HCT116 (cell line): ENCODE results near the gene NPEPL1.

Experiments
- CEBPB ChIP-seq: IDR thresholded peaks from 2 replicates; pipeline ENCODE4 v1.6.1; 2012; ENCODE audit warnings: low read depth
- EZH2 ChIP-seq: fragments of 200-600 bp; sonication (generic); IDR thresholded peaks from 2 replicates; pipeline ENCODE4 v1.6.1; 2017; ENCODE audit warnings: antibody characterized with exemption, mixed run types
- JUND ChIP-seq: IDR thresholded peaks from 2 replicates; pipeline ENCODE4 v1.6.1; 2012
- POLR2A ChIP-seq: IDR thresholded peaks from 2 replicates; pipeline ENCODE4 v1.7.0; 2011; ENCODE audit warnings: borderline replicate concordance; ENCODE audit not compliant: insufficient read depth, insufficient read length; ENCODE audit errors: extremely low read depth
- POLR2AphosphoS5 ChIP-seq: IDR thresholded peaks from 2 replicates; pipeline ENCODE4 v1.6.1; 2011; ENCODE audit warnings: mild to moderate bottlenecking, low read depth, low read length, moderate library complexity
- RAD21 ChIP-seq: IDR thresholded peaks from 2 replicates; pipeline ENCODE4 v1.6.1; 2012; ENCODE audit warnings: low read depth, mild to moderate bottlenecking
- SIN3A ChIP-seq: IDR thresholded peaks from 2 replicates; pipeline ENCODE4 v1.6.1; 2012; ENCODE audit warnings: low read depth
- SP1 ChIP-seq: IDR thresholded peaks from 2 replicates; pipeline ENCODE4 v1.6.1; 2012; ENCODE audit warnings: low read depth
- YY1 ChIP-seq: IDR thresholded peaks from 2 replicates; pipeline ENCODE4 v1.6.1; 2011; ENCODE audit warnings: low read length, low read depth, moderate library complexity, mild to moderate bottlenecking; ENCODE audit not compliant: insufficient replicate concordance; ENCODE audit errors: extremely low read depth
- ZNF274 ChIP-seq: fragments of 200-500 bp; sonication (Bioruptor generic); IDR thresholded peaks from 2 replicates; pipeline ENCODE4 v1.6.1; 2014; ENCODE audit warnings: mild to moderate bottlenecking, low read depth, low read length, inconsistent platforms
- TF ChIP-seq, protein P1 (sequence below): IDR thresholded peaks from 2 replicates; pipeline ENCODE4 v1.6.1; 2012
- TF ChIP-seq, protein P2 (sequence below), 3 experiments: fragments of 200-600 bp in 1 of 3; sonication (generic) in 1 of 3; IDR thresholded peaks in 2 of 3; conservative IDR thresholded peaks in 1 of 3; 2 replicates each; pipeline ENCODE4 v1.5.1; 2012 to 2017; ENCODE audit warnings: low read depth in 2 of 3, low read length in 2 of 3, antibody characterized with exemption in 1 of 3, borderline replicate concordance in 1 of 3, control low read depth in 1 of 3, mild to moderate bottlenecking in 1 of 3, mixed read lengths in 1 of 3, mixed run types in 1 of 3, moderate library complexity in 1 of 3; ENCODE audit not compliant: insufficient read depth in 1 of 3
- TF ChIP-seq, protein P3 (sequence below): IDR thresholded peaks from 2 replicates; pipeline ENCODE4 v1.6.1; 2012; ENCODE audit warnings: low read depth

DNA sequence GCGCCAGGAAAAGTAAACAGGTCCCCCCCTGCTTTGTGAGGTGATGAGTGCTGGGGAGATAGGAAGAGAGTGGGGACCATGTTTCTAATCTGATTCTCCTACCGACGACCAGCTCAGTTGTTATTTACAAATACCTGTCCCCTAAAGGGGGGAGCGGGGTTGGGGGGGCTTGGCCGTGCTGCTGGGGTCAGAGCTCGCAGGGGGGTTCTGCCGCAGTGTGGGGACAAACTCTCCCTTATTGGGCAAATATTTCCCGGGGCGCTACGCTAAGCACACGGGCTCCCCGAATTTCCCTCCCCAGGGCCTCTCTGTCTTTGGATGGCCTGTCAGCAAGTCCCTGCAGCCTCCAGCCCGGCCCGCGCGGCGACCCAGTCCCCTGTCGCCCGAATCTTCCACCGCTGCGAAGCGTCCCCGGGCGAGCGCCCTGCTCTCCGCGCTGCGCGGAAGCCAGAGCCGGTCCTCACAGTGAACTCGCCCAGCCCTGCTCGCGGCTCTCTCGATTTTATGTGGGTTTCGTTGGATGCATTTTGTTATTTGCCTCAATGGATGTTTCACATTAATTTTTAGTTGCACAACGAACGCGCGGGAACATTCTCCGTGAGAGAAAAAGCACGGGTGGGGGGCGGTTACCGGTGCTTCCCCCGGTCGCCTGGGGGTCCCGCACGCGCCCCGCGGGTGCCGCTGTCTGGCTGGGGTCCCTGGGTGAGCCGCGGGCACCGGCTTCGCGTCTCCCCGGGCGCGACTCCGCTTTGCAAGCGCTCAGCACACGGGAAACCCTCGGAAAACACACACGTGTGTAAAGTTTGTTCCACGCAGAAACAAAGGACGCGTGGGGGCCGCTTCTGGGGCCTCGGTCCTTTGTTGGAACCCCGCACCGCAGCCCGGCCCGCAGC lies 43.1 kb upstream of the NPEPL1 start:
- TF ChIP-seq, protein P1, sequence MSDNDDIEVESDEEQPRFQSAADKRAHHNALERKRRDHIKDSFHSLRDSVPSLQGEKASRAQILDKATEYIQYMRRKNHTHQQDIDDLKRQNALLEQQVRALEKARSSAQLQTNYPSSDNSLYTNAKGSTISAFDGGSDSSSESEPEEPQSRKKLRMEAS: no peak
- TF ChIP-seq, protein P2, sequence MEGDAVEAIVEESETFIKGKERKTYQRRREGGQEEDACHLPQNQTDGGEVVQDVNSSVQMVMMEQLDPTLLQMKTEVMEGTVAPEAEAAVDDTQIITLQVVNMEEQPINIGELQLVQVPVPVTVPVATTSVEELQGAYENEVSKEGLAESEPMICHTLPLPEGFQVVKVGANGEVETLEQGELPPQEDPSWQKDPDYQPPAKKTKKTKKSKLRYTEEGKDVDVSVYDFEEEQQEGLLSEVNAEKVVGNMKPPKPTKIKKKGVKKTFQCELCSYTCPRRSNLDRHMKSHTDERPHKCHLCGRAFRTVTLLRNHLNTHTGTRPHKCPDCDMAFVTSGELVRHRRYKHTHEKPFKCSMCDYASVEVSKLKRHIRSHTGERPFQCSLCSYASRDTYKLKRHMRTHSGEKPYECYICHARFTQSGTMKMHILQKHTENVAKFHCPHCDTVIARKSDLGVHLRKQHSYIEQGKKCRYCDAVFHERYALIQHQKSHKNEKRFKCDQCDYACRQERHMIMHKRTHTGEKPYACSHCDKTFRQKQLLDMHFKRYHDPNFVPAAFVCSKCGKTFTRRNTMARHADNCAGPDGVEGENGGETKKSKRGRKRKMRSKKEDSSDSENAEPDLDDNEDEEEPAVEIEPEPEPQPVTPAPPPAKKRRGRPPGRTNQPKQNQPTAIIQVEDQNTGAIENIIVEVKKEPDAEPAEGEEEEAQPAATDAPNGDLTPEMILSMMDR (IDR thresholded peaks at IDR 0.05 in 2 of 3, conservative IDR thresholded peaks at IDR 0.05 in 1 of 3; ENCODE audit: borderline replicate concordance in 1 of 3, insufficient read depth in 1 of 3, low read depth in 2 of 3, low read length in 2 of 3): no peak
- TF ChIP-seq, protein P3, sequence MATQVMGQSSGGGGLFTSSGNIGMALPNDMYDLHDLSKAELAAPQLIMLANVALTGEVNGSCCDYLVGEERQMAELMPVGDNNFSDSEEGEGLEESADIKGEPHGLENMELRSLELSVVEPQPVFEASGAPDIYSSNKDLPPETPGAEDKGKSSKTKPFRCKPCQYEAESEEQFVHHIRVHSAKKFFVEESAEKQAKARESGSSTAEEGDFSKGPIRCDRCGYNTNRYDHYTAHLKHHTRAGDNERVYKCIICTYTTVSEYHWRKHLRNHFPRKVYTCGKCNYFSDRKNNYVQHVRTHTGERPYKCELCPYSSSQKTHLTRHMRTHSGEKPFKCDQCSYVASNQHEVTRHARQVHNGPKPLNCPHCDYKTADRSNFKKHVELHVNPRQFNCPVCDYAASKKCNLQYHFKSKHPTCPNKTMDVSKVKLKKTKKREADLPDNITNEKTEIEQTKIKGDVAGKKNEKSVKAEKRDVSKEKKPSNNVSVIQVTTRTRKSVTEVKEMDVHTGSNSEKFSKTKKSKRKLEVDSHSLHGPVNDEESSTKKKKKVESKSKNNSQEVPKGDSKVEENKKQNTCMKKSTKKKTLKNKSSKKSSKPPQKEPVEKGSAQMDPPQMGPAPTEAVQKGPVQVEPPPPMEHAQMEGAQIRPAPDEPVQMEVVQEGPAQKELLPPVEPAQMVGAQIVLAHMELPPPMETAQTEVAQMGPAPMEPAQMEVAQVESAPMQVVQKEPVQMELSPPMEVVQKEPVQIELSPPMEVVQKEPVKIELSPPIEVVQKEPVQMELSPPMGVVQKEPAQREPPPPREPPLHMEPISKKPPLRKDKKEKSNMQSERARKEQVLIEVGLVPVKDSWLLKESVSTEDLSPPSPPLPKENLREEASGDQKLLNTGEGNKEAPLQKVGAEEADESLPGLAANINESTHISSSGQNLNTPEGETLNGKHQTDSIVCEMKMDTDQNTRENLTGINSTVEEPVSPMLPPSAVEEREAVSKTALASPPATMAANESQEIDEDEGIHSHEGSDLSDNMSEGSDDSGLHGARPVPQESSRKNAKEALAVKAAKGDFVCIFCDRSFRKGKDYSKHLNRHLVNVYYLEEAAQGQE: no peak
- TF ChIP-seq SIN3A (no peak), RAD21 (no peak), EZH2 (no peak), POLR2A (no peak), ZNF274 (no peak), YY1 (no peak), SP1 (no peak), POLR2AphosphoS5 (no peak), JUND (no peak), CEBPB (no peak)
